Keratinocyte (primary cell): ENCODE measurements around the gene SMURF1.

Experiments
- EZH2 ChIP-seq: IDR thresholded peaks from one replicate; pipeline ENCODE4 v1.6.1; 2012; ENCODE audit warnings: inconsistent platforms, mild to moderate bottlenecking, low read length, moderate library complexity
- TF ChIP-seq, protein P1 (sequence below), 3 experiments: IDR thresholded peaks in 1 of 3; conservative IDR thresholded peaks in 1 of 3; optimal IDR thresholded peaks in 1 of 3; 2 replicates in 2 of 3; 3 replicates in 1 of 3; pipeline versions ENCODE3 to v1.5.1; 2011; ENCODE audit warnings: low read length in 3 of 3, mild to moderate bottlenecking in 3 of 3, moderate library complexity in 2 of 3, control low read depth in 1 of 3, inconsistent platforms in 1 of 3; ENCODE audit not compliant: insufficient read depth in 2 of 3; ENCODE audit errors: extremely low read depth in 1 of 3

DNA sequence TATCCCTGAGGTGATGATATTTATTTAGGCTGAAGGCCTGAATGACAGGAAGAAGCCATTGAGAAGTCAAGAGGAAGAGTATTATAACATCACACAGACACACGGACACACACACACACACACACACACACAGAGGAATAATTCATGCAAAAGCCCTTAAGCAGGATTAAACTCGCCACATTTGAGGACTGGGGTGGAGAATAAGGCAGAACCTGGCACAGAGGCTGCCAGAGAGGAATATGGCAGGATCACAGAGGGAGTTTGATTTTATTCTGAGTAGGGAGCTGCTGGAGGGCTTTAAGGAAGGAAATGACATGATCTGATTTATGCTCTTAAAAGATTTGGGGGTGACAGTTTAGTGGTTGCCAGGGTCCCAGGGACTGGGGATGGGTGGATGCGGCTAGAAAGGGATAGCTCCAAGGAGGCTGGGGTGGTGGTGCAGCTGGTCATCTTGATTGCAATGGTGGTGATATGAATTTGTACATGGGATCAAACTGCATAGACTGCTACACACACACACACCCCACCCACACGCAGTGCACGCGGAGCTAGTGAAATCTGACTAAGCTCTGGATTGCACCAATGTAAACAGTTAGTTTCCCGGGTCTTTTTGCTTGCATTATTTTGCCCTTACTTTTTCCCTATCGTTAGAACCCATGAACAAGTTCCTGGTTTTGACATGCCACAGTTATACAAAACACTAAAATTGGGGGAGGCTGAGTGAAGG, 11.2 kb downstream of the SMURF1 start:
- TF ChIP-seq, protein P1, sequence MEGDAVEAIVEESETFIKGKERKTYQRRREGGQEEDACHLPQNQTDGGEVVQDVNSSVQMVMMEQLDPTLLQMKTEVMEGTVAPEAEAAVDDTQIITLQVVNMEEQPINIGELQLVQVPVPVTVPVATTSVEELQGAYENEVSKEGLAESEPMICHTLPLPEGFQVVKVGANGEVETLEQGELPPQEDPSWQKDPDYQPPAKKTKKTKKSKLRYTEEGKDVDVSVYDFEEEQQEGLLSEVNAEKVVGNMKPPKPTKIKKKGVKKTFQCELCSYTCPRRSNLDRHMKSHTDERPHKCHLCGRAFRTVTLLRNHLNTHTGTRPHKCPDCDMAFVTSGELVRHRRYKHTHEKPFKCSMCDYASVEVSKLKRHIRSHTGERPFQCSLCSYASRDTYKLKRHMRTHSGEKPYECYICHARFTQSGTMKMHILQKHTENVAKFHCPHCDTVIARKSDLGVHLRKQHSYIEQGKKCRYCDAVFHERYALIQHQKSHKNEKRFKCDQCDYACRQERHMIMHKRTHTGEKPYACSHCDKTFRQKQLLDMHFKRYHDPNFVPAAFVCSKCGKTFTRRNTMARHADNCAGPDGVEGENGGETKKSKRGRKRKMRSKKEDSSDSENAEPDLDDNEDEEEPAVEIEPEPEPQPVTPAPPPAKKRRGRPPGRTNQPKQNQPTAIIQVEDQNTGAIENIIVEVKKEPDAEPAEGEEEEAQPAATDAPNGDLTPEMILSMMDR (optimal IDR thresholded peaks at IDR 0.05 in 1 of 3, IDR thresholded peaks at IDR 0.05 in 1 of 3, conservative IDR thresholded peaks at IDR 0.05 in 1 of 3; ENCODE audit: extremely low read depth in 1 of 3, insufficient read depth in 2 of 3, low read length in 3 of 3) = no peak
- no peak for TF ChIP-seq EZH2
